HepG2 (cell line): ENCODE measurements around the gene VCX2. TPM values are rescaled to one million over a fixed set of nuclear protein-coding genes. Genes with fewer than 3 reads are reported as not detected.

Source experiments
- ATAC-seq: fragments of 200-7000 bp; cut with Tn5 transposase; 3 replicates; pipeline ENCODE4 v1.9.1; 2020; ENCODE audit warnings: mild to moderate bottlenecking, moderate library complexity
- BruUV-seq: library from RNA; stranded (reverse); fragments of 400-500 nt; replicated peaks from 2 replicates; lab custom pipeline; 2021; lab: Mats Ljungman, UMichigan
- CTCF ChIA-PET: fragments of 300-600 bp; formaldehyde crosslinking; extraction: SDS; loops from one replicate; lab custom pipeline; 2021; ENCODE audit warnings: low total read pairs, inconsistent platforms, low intra/inter-chr PET ratio; lab: Yijun Ruan, JAX
- POLR2A ChIA-PET: fragments of 350-600 bp; sonication (Branson Sonifier 250); formaldehyde crosslinking; loops from one replicate; lab custom pipeline; 2020; ENCODE audit warnings: antibody characterized with exemption, inconsistent platforms; lab: Yijun Ruan, JAX
- DNase-seq: peaks from one replicate; pipeline ENCODE4 v3.0.0-alpha.2; 2015; ENCODE audit warnings: low spot score
- FAIRE-seq: peaks from 3 replicates; lab custom pipeline; 2011; peaks lifted over from hg19 to GRCh38; lab: Jason Lieb, UNC
- H2AFZ ChIP-seq: one replicate; pipeline ENCODE4 v1.6.1; 2011; ENCODE audit warnings: low read length, inconsistent platforms
- H3K27ac ChIP-seq: fragments of 300-600 bp; 3 replicates; pipeline ENCODE4 v1.8.0; 2011; ENCODE audit warnings: mixed run types, mild to moderate bottlenecking, mixed read lengths, low read length, inconsistent platforms; ENCODE audit not compliant: insufficient read depth; ENCODE audit errors: extremely low read length
- H3K27me3 ChIP-seq, 2 experiments: fragments of 200-600 bp in 1 of 2; 2 replicates in 1 of 2; 3 replicates in 1 of 2; pipeline versions ENCODE4 v1.6.0 to v1.8.0; 2011; ENCODE audit warnings: low read length in 2 of 2, mild to moderate bottlenecking in 2 of 2, moderate library complexity in 2 of 2, inconsistent platforms in 1 of 2; ENCODE audit not compliant: insufficient read depth in 2 of 2, control insufficient read depth in 1 of 2
- H3K36me3 ChIP-seq, 2 experiments: fragments of 200-600 bp in 1 of 2; replicated peaks in 1 of 2; 2 replicates in 1 of 2; 3 replicates in 1 of 2; pipeline versions ENCODE4 v1.5.1 to v1.8.0; 2011; ENCODE audit warnings: low read length in 2 of 2, inconsistent platforms in 1 of 2; ENCODE audit not compliant: insufficient read depth in 2 of 2, control insufficient read depth in 1 of 2
- H3K4me1 ChIP-seq: 2 replicates; pipeline ENCODE4 v1.5.1; 2012; ENCODE audit warnings: low read length, inconsistent platforms; ENCODE audit not compliant: insufficient read depth
- H3K4me2 ChIP-seq: 2 replicates; pipeline ENCODE4 v1.6.0; 2011; ENCODE audit warnings: low read depth, low read length, inconsistent platforms
- H3K4me3 ChIP-seq, 3 experiments: fragments of 200-600 bp in 1 of 3; sonication (generic), shearing (Covaris generic) in 1 of 3; replicated peaks in 1 of 3; 2 replicates each; pipeline ENCODE4 v1.5.1; 2011 to 2016; ENCODE audit warnings: low read length in 3 of 3, inconsistent platforms in 2 of 3, low read depth in 2 of 3, mild to moderate bottlenecking in 2 of 3, control low read depth in 1 of 3, mixed read lengths in 1 of 3; ENCODE audit not compliant: insufficient read depth in 1 of 3
- H3K79me2 ChIP-seq: one replicate; pipeline ENCODE4 v1.6.1; 2011; ENCODE audit warnings: low read length, inconsistent platforms; ENCODE audit not compliant: insufficient read depth
- H3K9ac ChIP-seq: 2 replicates; pipeline ENCODE4 v1.6.0; 2011; ENCODE audit warnings: mild to moderate bottlenecking, low read depth, low read length, inconsistent platforms; ENCODE audit not compliant: insufficient read depth
- H3K9me3 ChIP-seq: 2 replicates; pipeline ENCODE4 v1.5.1; 2012; ENCODE audit warnings: mild to moderate bottlenecking, low read length
- H4K20me1 ChIP-seq: 2 replicates; pipeline ENCODE4 v1.6.0; 2011; ENCODE audit warnings: inconsistent platforms, mild to moderate bottlenecking, low read length, moderate library complexity; ENCODE audit not compliant: insufficient read depth
- ARID2 ChIP-seq: sonication (generic); formaldehyde crosslinking; IDR thresholded peaks from 2 replicates; pipeline ENCODE4 v1.8.1; 2022; ENCODE audit warnings: mild to moderate bottlenecking, missing genetic modification reagents, borderline replicate concordance
- BCLAF1 ChIP-seq: fragments of 450-650 bp; IDR thresholded peaks from 2 replicates; pipeline ENCODE4 v1.6.1; 2017; ENCODE audit warnings: mild to moderate bottlenecking
- ELF4 ChIP-seq: sonication (generic); formaldehyde crosslinking; IDR thresholded peaks from 2 replicates; pipeline ENCODE4 v1.5.0; 2020; ENCODE audit warnings: missing genetic modification reagents, mild to moderate bottlenecking, moderate library complexity, borderline replicate concordance
- GMEB1 ChIP-seq: sonication (generic); formaldehyde crosslinking; IDR thresholded peaks from 2 replicates; pipeline ENCODE4 v1.5.1; 2020; ENCODE audit warnings: missing genetic modification reagents, mild to moderate bottlenecking, borderline replicate concordance
- MIER2 ChIP-seq: IDR thresholded peaks from 2 replicates; pipeline ENCODE4 v1.6.1; 2016; ENCODE audit warnings: missing biosample characterization, missing genetic modification reagents
- REL ChIP-seq: sonication (generic); formaldehyde crosslinking; conservative IDR thresholded peaks from 2 replicates; pipeline ENCODE4 v1.8.0; 2022; ENCODE audit warnings: mild to moderate bottlenecking, missing genetic modification reagents, moderate library complexity
- SRF ChIP-seq: IDR thresholded peaks from 2 replicates; pipeline ENCODE4 v1.6.1; 2011; ENCODE audit warnings: mild to moderate bottlenecking, low read depth, low read length, moderate library complexity
- ZFP36L1 ChIP-seq: sonication (generic); formaldehyde crosslinking; IDR thresholded peaks from 2 replicates; pipeline ENCODE4 v1.8.0; 2022; ENCODE audit warnings: mild to moderate bottlenecking, missing genetic modification reagents, moderate library complexity
- ZNF225 ChIP-seq: sonication (generic); formaldehyde crosslinking; IDR thresholded peaks from 2 replicates; pipeline ENCODE4 v1.4.0; 2020; ENCODE audit warnings: mild to moderate bottlenecking, missing genetic modification reagents
- ZNF34 ChIP-seq: sonication (generic); formaldehyde crosslinking; IDR thresholded peaks from 2 replicates; pipeline ENCODE4 v1.4.0; 2020; ENCODE audit warnings: mild to moderate bottlenecking, missing genetic modification reagents, borderline replicate concordance
- ZNF446 ChIP-seq: sonication (generic); formaldehyde crosslinking; IDR thresholded peaks from 2 replicates; pipeline ENCODE4 v1.5.0; 2020; ENCODE audit warnings: mild to moderate bottlenecking, missing genetic modification reagents
- ZNF451 ChIP-seq: sonication (generic); formaldehyde crosslinking; IDR thresholded peaks from 2 replicates; pipeline ENCODE4 v1.5.0; 2020; ENCODE audit warnings: mild to moderate bottlenecking, missing genetic modification reagents
- WGBS: methylation state at CpG from one replicate; pipeline ENCODE4 v1.1.6; 2017; ENCODE audit warnings: low lambda C conversion rate; 5-methylcytosine and 5-hydroxymethylcytosine counted together
- in situ Hi-C: cut with HindIII; loops from 2 replicates; pipeline ENCODE4 v1.10.0; 2017; ENCODE audit warnings: low pct_unique_long_range_greater_than_20kb; ENCODE audit not compliant: extremely low pct_ligation_motif_present
- intact Hi-C: fragments of 100-400 bp; cut with micrococcal nuclease; formaldehyde crosslinking; loops from one replicate; pipeline ENCODE4 v1.10.0; 2022; ENCODE audit not compliant: unreplicated experiment
- polyA plus RNA-seq, 8 experiments: library from polyadenylated mRNA; depleted of rRNA in 3 of 8; stranded (reverse) in 7 of 8; unstranded in 1 of 8; fragments of >200 nt; fragmentation: Illumina TruSeq in 4 of 8; extraction: Trizol in 4 of 8; gene quantifications; 2 replicates each; pipeline versions ENCODE4 v1.2.1 to v1.2.3, GENCODE V29; 2011 to 2016; ENCODE audit warnings: low read depth in 4 of 8, missing spikeins in 1 of 8, mixed read lengths in 1 of 8; ENCODE audit not compliant: insufficient read depth in 1 of 8
- total RNA-seq, 5 experiments: library from RNA; depleted of rRNA; stranded (reverse); fragments of >200 nt; fragmentation: Illumina TruSeq; extraction: Trizol; gene quantifications; 2 replicates each; pipeline ENCODE4 v1.2.3, GENCODE V29; 2016; ENCODE audit warnings: low read depth in 1 of 5
- TF ChIP-seq, protein P1 (sequence below): sonication (generic); formaldehyde crosslinking; conservative IDR thresholded peaks from 2 replicates; pipeline ENCODE4 v1.4.0; 2020; ENCODE audit warnings: missing genetic modification reagents
- TF ChIP-seq, protein P2 (sequence below): sonication (generic); formaldehyde crosslinking; IDR thresholded peaks from 2 replicates; pipeline ENCODE4 v1.5.1; 2020; ENCODE audit warnings: missing genetic modification reagents, mild to moderate bottlenecking, borderline replicate concordance
- TF ChIP-seq, protein P3 (sequence below): sonication (generic); formaldehyde crosslinking; IDR thresholded peaks from 2 replicates; pipeline ENCODE4 v1.5.0; 2020; ENCODE audit warnings: missing genetic modification reagents

VCX2 gene
- total and polyA plus RNA-seq, 2 of the 13 experiments (the other 11 are each of a cell fraction or from before 2014, with no cell fraction given), result not detected

GRCh38 chrX:8141896-8142295, 29.2 kb downstream of the VCX2 start:
- BruUV-seq, result no TSS peak
- H4K20me1 ChIP-seq, result no peaks in the 10 kb centered on the region
- no peak overlapping the region for H3K9ac ChIP-seq
- ChIA-PET POLR2A (no interaction called here), CTCF (no interaction called here)
- no peak for FAIRE-seq
- H3K9me3 ChIP-seq, result no peaks in the 10 kb centered on the region
- 33% methylated on average over 1 of the region's 3 CpGs for WGBS
- H3K27me3 ChIP-seq, result no peaks in the 10 kb centered on the region
- no peak overlapping the region for H2AFZ ChIP-seq
- no peak for DNase-seq
- H3K27ac ChIP-seq, result no peak overlapping the region
- in situ Hi-C loops, result no loop called here
- H3K36me3 ChIP-seq, result no peaks in the 10 kb centered on the region
- H3K79me2 ChIP-seq, result no peaks in the 10 kb centered on the region
- H3K4me1 ChIP-seq, result no peaks in the 10 kb centered on the region
- intact Hi-C loops, result no loop called here
- no peak overlapping the region for H3K4me2 ChIP-seq
- no peak overlapping the region for H3K4me3 ChIP-seq
- ATAC-seq, result no peak
- TF ChIP-seq MIER2 (no peak), ARID2 (no peak), ZNF225 (no peak), SRF (no peak), ZNF451 (no peak), ZNF446 (CRISPR knock-in tag) (no peak), ZNF34 (CRISPR knock-in tag) (no peak), ELF4 (CRISPR knock-in tag) (no peak), GMEB1 (CRISPR knock-in tag) (no peak), ZFP36L1 (no peak), BCLAF1 (no peak), REL (CRISPR knock-in tag) (no peak)
- TF ChIP-seq, protein P1, sequence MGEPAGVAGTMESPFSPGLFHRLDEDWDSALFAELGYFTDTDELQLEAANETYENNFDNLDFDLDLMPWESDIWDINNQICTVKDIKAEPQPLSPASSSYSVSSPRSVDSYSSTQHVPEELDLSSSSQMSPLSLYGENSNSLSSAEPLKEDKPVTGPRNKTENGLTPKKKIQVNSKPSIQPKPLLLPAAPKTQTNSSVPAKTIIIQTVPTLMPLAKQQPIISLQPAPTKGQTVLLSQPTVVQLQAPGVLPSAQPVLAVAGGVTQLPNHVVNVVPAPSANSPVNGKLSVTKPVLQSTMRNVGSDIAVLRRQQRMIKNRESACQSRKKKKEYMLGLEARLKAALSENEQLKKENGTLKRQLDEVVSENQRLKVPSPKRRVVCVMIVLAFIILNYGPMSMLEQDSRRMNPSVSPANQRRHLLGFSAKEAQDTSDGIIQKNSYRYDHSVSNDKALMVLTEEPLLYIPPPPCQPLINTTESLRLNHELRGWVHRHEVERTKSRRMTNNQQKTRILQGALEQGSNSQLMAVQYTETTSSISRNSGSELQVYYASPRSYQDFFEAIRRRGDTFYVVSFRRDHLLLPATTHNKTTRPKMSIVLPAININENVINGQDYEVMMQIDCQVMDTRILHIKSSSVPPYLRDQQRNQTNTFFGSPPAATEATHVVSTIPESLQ, result no peak
- TF ChIP-seq, protein P2, sequence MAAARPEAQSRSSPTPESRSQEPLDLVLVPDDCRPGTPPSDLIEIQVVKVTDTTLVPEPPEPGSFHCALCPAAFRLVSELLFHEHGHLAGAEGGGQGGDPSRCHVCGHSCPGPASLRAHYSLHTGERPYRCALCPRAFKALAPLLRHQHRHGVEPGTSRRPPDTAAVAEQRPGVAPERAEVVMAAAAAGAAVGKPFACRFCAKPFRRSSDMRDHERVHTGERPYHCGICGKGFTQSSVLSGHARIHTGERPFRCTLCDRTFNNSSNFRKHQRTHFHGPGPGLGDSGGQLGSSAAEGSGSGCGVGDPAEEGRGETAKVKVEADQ (CRISPR knock-in tag), result no peak
- TF ChIP-seq, protein P3, sequence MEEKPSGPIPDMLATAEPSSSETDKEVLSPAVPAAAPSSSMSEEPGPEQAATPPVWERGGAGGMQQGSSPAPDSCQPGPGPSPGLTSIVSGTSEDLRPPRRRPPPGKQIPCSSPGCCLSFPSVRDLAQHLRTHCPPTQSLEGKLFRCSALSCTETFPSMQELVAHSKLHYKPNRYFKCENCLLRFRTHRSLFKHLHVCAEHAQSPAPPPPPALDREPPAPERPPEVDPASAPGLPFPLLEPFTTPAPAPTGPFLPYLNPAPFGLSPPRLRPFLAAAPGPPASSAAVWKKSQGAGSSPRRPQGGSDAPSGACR, result no peak
